SH-SY5Y (cell line): ENCODE results near the gene NFIA.

Source experiments
- GATA2 ChIP-seq: IDR thresholded peaks from 2 replicates; pipeline ENCODE4 v1.6.1; 2011; ENCODE audit warnings: mild to moderate bottlenecking, low read depth, low read length
- GATA3 ChIP-seq: IDR thresholded peaks from 2 replicates; pipeline ENCODE4 v1.6.1; 2011; ENCODE audit warnings: low read depth, mild to moderate bottlenecking, low read length, moderate library complexity

DNA sequence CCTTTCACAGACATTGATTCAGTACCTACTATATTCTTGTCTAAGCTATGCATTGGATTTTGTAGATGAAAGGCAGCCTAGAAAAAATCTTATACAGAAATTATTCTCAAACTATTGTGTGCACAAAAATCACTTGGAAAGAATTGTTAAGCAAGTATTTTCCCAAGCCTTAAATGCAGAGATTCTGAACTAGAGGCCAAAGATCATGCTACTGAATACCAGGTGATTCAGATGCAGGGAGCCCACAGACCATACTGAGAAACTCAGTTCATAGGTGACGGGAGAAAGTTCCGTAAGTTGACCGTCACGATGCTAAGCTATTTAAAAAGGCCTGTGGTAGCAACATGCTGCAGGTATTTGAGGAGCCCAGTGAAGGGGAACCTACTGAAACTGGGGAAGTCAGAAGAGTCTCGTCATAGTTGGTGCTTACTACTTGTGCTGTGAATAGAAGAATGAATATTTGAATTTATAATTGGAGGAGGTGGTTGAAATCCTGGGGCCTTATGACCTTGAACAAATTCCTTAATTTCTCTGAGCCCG lies 150.8 kb downstream of the NFIA start:
- TF ChIP-seq GATA2: no peak
- TF ChIP-seq GATA3: no peak
